Astrocyte (in vitro differentiated cells and primary cell): Measurements from ENCODE around the gene SPSB3. TPM values are rescaled to one million over a fixed set of nuclear protein-coding genes. Genes with fewer than 3 reads are reported as not detected.

Experiments used
- DNase-seq: peaks from one replicate; pipeline ENCODE4 v3.0.0-alpha.2; 2010; ENCODE audit warnings: low read depth
- FAIRE-seq: peaks from 2 replicates; lab custom pipeline; 2011; peaks lifted over from hg19 to GRCh38; lab: Jason Lieb, UNC
- H2AFZ ChIP-seq: 2 replicates; pipeline ENCODE4 v1.6.0; 2012; ENCODE audit warnings: low read depth, low read length, inconsistent platforms
- H3K27ac ChIP-seq: 2 replicates; pipeline ENCODE4 v1.5.1; 2011; ENCODE audit warnings: low read depth, low read length, inconsistent platforms
- H3K27me3 ChIP-seq: 2 replicates; pipeline ENCODE4 v1.6.0; 2011; ENCODE audit warnings: low read length, inconsistent platforms; ENCODE audit not compliant: insufficient read depth
- H3K36me3 ChIP-seq: 2 replicates; pipeline ENCODE4 v1.5.1; 2011; ENCODE audit warnings: low read length, inconsistent platforms; ENCODE audit not compliant: insufficient read depth
- H3K4me1 ChIP-seq: 2 replicates; pipeline ENCODE4 v1.5.1; 2011; ENCODE audit warnings: low read length, inconsistent platforms; ENCODE audit not compliant: insufficient read depth
- H3K4me2 ChIP-seq: 2 replicates; pipeline ENCODE4 v1.6.0; 2012; ENCODE audit warnings: low read length, inconsistent platforms
- H3K4me3 ChIP-seq: 2 replicates; pipeline ENCODE4 v1.5.1; 2011; ENCODE audit warnings: low read depth, mild to moderate bottlenecking, low read length, inconsistent platforms; ENCODE audit not compliant: insufficient read depth
- H3K79me2 ChIP-seq: 2 replicates; pipeline ENCODE4 v1.6.0; 2012; ENCODE audit warnings: mild to moderate bottlenecking, low read length, inconsistent platforms; ENCODE audit not compliant: insufficient read depth
- H3K9ac ChIP-seq: 2 replicates; pipeline ENCODE4 v1.6.0; 2012; ENCODE audit warnings: mild to moderate bottlenecking, low read length, inconsistent platforms
- H3K9me3 ChIP-seq: 2 replicates; pipeline ENCODE4 v1.5.1; 2012; ENCODE audit warnings: low read depth, mild to moderate bottlenecking, low read length, inconsistent platforms; ENCODE audit not compliant: insufficient read depth
- H4K20me1 ChIP-seq: 2 replicates; pipeline ENCODE4 v1.6.0; 2012; ENCODE audit warnings: low read length, inconsistent platforms; ENCODE audit not compliant: insufficient read depth
- H3K27ac Mint-ChIP-seq: one replicate; pipeline ENCODE4 v1.8.0; 2021; ENCODE audit warnings: mild to moderate bottlenecking, mixed read lengths; ENCODE audit not compliant: unreplicated experiment
- H3K27me3 Mint-ChIP-seq: one replicate; pipeline ENCODE4 v1.8.0; 2021; ENCODE audit warnings: low read depth, mixed read lengths; ENCODE audit not compliant: unreplicated experiment
- H3K36me3 Mint-ChIP-seq: one replicate; pipeline ENCODE4 v1.8.0; 2021; ENCODE audit warnings: low read depth, mixed read lengths; ENCODE audit not compliant: unreplicated experiment
- H3K4me1 Mint-ChIP-seq: one replicate; pipeline ENCODE4 v1.8.0; 2021; ENCODE audit warnings: low read depth, mixed read lengths; ENCODE audit not compliant: unreplicated experiment
- H3K4me3 Mint-ChIP-seq: one replicate; pipeline ENCODE4 v1.8.0; 2021; ENCODE audit warnings: mild to moderate bottlenecking, moderate library complexity, mixed read lengths; ENCODE audit not compliant: unreplicated experiment
- H3K9me3 Mint-ChIP-seq: one replicate; pipeline ENCODE4 v1.8.0; 2021; ENCODE audit warnings: mild to moderate bottlenecking, mixed read lengths; ENCODE audit not compliant: unreplicated experiment
- CTCF ChIP-seq: IDR thresholded peaks from 2 replicates; pipeline ENCODE4 v1.5.1; 2011; ENCODE audit warnings: low read depth, mild to moderate bottlenecking, inconsistent platforms, low read length, moderate library complexity; ENCODE audit not compliant: insufficient read depth
- EZH2 ChIP-seq: IDR thresholded peaks from 2 replicates; pipeline ENCODE4 v1.6.1; 2012; ENCODE audit warnings: mild to moderate bottlenecking, low read length, inconsistent platforms; ENCODE audit not compliant: insufficient read depth
- total RNA-seq: library from RNA; stranded (reverse); gene quantifications from 2 replicates; pipeline ENCODE4 v1.2.1, GENCODE V29; 2021

Gene SPSB3
- total RNA-seq, 1 donor from 2014 or later = 23.3 TPM

DNA sequence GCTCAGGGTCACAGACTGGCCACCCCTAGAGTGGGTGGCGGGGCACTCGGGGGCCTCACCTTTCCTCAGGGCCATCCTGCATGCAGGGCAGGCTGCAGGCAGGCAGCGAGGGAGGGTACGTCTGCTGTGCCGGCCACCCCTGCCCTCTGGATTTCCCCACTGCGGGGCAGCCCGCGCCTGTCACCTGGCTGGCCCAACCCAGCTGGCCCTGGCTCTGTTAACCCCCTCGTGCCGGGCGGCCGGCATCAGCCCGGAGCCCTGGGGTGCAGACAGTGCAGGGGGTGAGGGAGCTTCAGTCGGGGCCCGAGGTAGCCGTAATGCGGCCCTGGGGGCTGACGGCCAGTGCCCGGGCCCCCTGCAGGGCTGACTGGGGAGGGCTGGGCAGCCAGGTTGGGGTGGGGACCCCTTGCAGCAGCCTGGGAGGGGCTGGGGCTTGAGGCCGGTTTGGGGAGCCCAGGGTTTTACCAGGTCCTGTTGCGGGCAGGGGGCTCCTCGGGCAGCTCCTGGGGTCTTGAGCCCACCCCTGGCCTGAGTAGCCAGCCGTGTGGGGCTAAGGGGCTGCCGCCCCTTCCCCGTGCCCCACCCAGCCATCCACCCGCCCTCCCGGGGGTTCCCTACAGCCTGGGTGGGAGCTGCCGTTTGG lies 11.3 kb upstream of the SPSB3 start, which contains the start of gene IGFALS:
IGFALS (minus strand) TSS at position 128 of the 643 bp plus-strand sequence; CDS start at position 75, 53 bp downstream.
- H3K27me3 Mint-ChIP-seq = no peaks in the 10 kb centered on the region
- H3K27me3 ChIP-seq = no peaks in the 10 kb centered on the region
- H3K4me3 ChIP-seq = no peak within 1 kb of the TSS
- TF ChIP-seq EZH2 (no peak), CTCF (no peak)
- H3K4me2 ChIP-seq = no peak within 1 kb of the TSS
- H3K9ac ChIP-seq = no peak within 1 kb of the TSS
- H3K9me3 Mint-ChIP-seq = peaks cover 9% of the 10 kb centered on the region
- FAIRE-seq (no peak), DNase-seq (no peak)
- H4K20me1 ChIP-seq = no peaks in the 10 kb centered on the region
- H3K4me1 Mint-ChIP-seq = no peaks in the 10 kb centered on the region
- H3K4me3 Mint-ChIP-seq = no peak within 1 kb of the TSS
- H3K36me3 ChIP-seq = no peaks in the 10 kb centered on the region
- H3K36me3 Mint-ChIP-seq = peaks cover 8% of the 10 kb centered on the region
- no peak within 1 kb of the TSS for H2AFZ ChIP-seq
- no peak within 1 kb of the TSS for H3K27ac ChIP-seq
- no peaks in the 10 kb centered on the region for H3K4me1 ChIP-seq
- no peak within 1 kb of the TSS for H3K27ac Mint-ChIP-seq
- H3K9me3 ChIP-seq = peaks cover 4% of the 10 kb centered on the region
- H3K79me2 ChIP-seq = no peaks in the 10 kb centered on the region

- no peak for TF ChIP-seq CTCF
- TF ChIP-seq EZH2 = no peak
- Histone ChIP-seq H3K4me3 (no peak overlapping the region), H2AFZ (no peak overlapping the region), H3K36me3 (no peaks in the 10 kb centered on the region), H3K9me3 (peaks cover 2% of the 10 kb centered on the region), H3K27ac (no peak overlapping the region), H3K4me2 (no peak overlapping the region), H3K27me3 (no peaks in the 10 kb centered on the region), H3K9ac (no peak overlapping the region), H3K79me2 (peaks cover 2% of the 10 kb centered on the region), H3K4me1 (no peaks in the 10 kb centered on the region), H4K20me1 (no peaks in the 10 kb centered on the region)
- Mint-ChIP-seq H3K27ac (no peak overlapping the region), H3K36me3 (peaks cover 7% of the 10 kb centered on the region), H3K4me3 (no peak overlapping the region), H3K27me3 (no peaks in the 10 kb centered on the region), H3K4me1 (no peaks in the 10 kb centered on the region), H3K9me3 (peaks cover 8% of the 10 kb centered on the region)
- no peak for FAIRE-seq
- no peak for DNase-seq
Observed at GRCh38 chr16:1792836-1793577, 10.6 kb upstream of the SPSB3 start.
